HepG2 (cell line): ENCODE data around the gene CFL1. TPM values are rescaled to one million over a fixed set of nuclear protein-coding genes. Genes with fewer than 3 reads are reported as not detected.
A peak's percentile ranks its signal among the peaks of the same experiment; 100 is the strongest.

Experiments used
- ATAC-seq: fragments of 200-7000 bp; cut with Tn5 transposase; 3 replicates; pipeline ENCODE4 v1.9.1; 2020; ENCODE audit warnings: mild to moderate bottlenecking, moderate library complexity
- BruUV-seq: library from RNA; stranded (reverse); fragments of 400-500 nt; replicated peaks from 2 replicates; lab custom pipeline; 2021; lab: Mats Ljungman, UMichigan
- CTCF ChIA-PET: fragments of 300-600 bp; formaldehyde crosslinking; extraction: SDS; loops from one replicate; lab custom pipeline; 2021; ENCODE audit warnings: low total read pairs, inconsistent platforms, low intra/inter-chr PET ratio; lab: Yijun Ruan, JAX
- POLR2A ChIA-PET: fragments of 350-600 bp; sonication (Branson Sonifier 250); formaldehyde crosslinking; loops from one replicate; lab custom pipeline; 2020; ENCODE audit warnings: antibody characterized with exemption, inconsistent platforms; lab: Yijun Ruan, JAX
- DNase-seq: peaks from one replicate; pipeline ENCODE4 v3.0.0-alpha.2; 2015; ENCODE audit warnings: low spot score
- FAIRE-seq: peaks from 3 replicates; lab custom pipeline; 2011; peaks lifted over from hg19 to GRCh38; lab: Jason Lieb, UNC
- H2AFZ ChIP-seq: one replicate; pipeline ENCODE4 v1.6.1; 2011; ENCODE audit warnings: low read length, inconsistent platforms
- H3K27ac ChIP-seq: fragments of 300-600 bp; 3 replicates; pipeline ENCODE4 v1.8.0; 2011; ENCODE audit warnings: mixed run types, mild to moderate bottlenecking, mixed read lengths, low read length, inconsistent platforms; ENCODE audit not compliant: insufficient read depth; ENCODE audit errors: extremely low read length
- H3K27me3 ChIP-seq, 2 experiments: fragments of 200-600 bp in 1 of 2; 2 replicates in 1 of 2; 3 replicates in 1 of 2; pipeline versions ENCODE4 v1.6.0 to v1.8.0; 2011; ENCODE audit warnings: low read length in 2 of 2, mild to moderate bottlenecking in 2 of 2, moderate library complexity in 2 of 2, inconsistent platforms in 1 of 2; ENCODE audit not compliant: insufficient read depth in 2 of 2, control insufficient read depth in 1 of 2
- H3K36me3 ChIP-seq, 2 experiments: fragments of 200-600 bp in 1 of 2; replicated peaks in 1 of 2; 2 replicates in 1 of 2; 3 replicates in 1 of 2; pipeline versions ENCODE4 v1.5.1 to v1.8.0; 2011; ENCODE audit warnings: low read length in 2 of 2, inconsistent platforms in 1 of 2; ENCODE audit not compliant: insufficient read depth in 2 of 2, control insufficient read depth in 1 of 2
- H3K4me1 ChIP-seq: 2 replicates; pipeline ENCODE4 v1.5.1; 2012; ENCODE audit warnings: low read length, inconsistent platforms; ENCODE audit not compliant: insufficient read depth
- H3K4me2 ChIP-seq: 2 replicates; pipeline ENCODE4 v1.6.0; 2011; ENCODE audit warnings: low read depth, low read length, inconsistent platforms
- H3K4me3 ChIP-seq, 3 experiments: fragments of 200-600 bp in 1 of 3; sonication (generic), shearing (Covaris generic) in 1 of 3; replicated peaks in 1 of 3; 2 replicates each; pipeline ENCODE4 v1.5.1; 2011 to 2016; ENCODE audit warnings: low read length in 3 of 3, inconsistent platforms in 2 of 3, low read depth in 2 of 3, mild to moderate bottlenecking in 2 of 3, control low read depth in 1 of 3, mixed read lengths in 1 of 3; ENCODE audit not compliant: insufficient read depth in 1 of 3
- H3K79me2 ChIP-seq: one replicate; pipeline ENCODE4 v1.6.1; 2011; ENCODE audit warnings: low read length, inconsistent platforms; ENCODE audit not compliant: insufficient read depth
- H3K9ac ChIP-seq: 2 replicates; pipeline ENCODE4 v1.6.0; 2011; ENCODE audit warnings: mild to moderate bottlenecking, low read depth, low read length, inconsistent platforms; ENCODE audit not compliant: insufficient read depth
- H3K9me3 ChIP-seq: 2 replicates; pipeline ENCODE4 v1.5.1; 2012; ENCODE audit warnings: mild to moderate bottlenecking, low read length
- H4K20me1 ChIP-seq: 2 replicates; pipeline ENCODE4 v1.6.0; 2011; ENCODE audit warnings: inconsistent platforms, mild to moderate bottlenecking, low read length, moderate library complexity; ENCODE audit not compliant: insufficient read depth
- CSRNP1 ChIP-seq: sonication (generic); formaldehyde crosslinking; IDR thresholded peaks from 2 replicates; pipeline ENCODE4 v1.8.1; 2023; ENCODE audit warnings: mild to moderate bottlenecking, missing genetic modification reagents
- DDIT3 ChIP-seq: sonication (generic); formaldehyde crosslinking; IDR thresholded peaks from 2 replicates; pipeline ENCODE4 v1.4.0; 2020; ENCODE audit warnings: mild to moderate bottlenecking, missing genetic modification reagents
- GPN1 ChIP-seq: sonication (generic); formaldehyde crosslinking; IDR thresholded peaks from 2 replicates; pipeline ENCODE4 v1.5.1; 2020; ENCODE audit warnings: missing genetic modification reagents, borderline replicate concordance
- KLF15 ChIP-seq: sonication (generic); formaldehyde crosslinking; IDR thresholded peaks from 2 replicates; pipeline ENCODE4 v1.8.1; 2023; ENCODE audit warnings: borderline replicate concordance, mild to moderate bottlenecking, inconsistent platforms, missing genetic modification reagents, mixed read lengths
- YEATS4 ChIP-seq: sonication (generic); formaldehyde crosslinking; IDR thresholded peaks from 2 replicates; pipeline ENCODE4 v1.4.0; 2020; ENCODE audit warnings: missing genetic modification reagents, borderline replicate concordance
- ZBTB14 ChIP-seq: sonication (generic); formaldehyde crosslinking; IDR thresholded peaks from 2 replicates; pipeline ENCODE4 v1.4.0; 2020; ENCODE audit warnings: missing genetic modification reagents
- ZFP90 ChIP-seq: sonication (generic); formaldehyde crosslinking; IDR thresholded peaks from 2 replicates; pipeline ENCODE4 v1.8.0; 2022; ENCODE audit warnings: missing genetic modification reagents, mild to moderate bottlenecking, inconsistent platforms, borderline replicate concordance
- ZNF574 ChIP-seq: sonication (generic); formaldehyde crosslinking; IDR thresholded peaks from 2 replicates; pipeline ENCODE4 v1.4.0; 2020; ENCODE audit warnings: missing genetic modification reagents
- ZNF609 ChIP-seq: sonication (generic); formaldehyde crosslinking; IDR thresholded peaks from 2 replicates; pipeline ENCODE4 v1.4.0; 2020; ENCODE audit warnings: mild to moderate bottlenecking, missing genetic modification reagents, borderline replicate concordance
- ZNF652 ChIP-seq: IDR thresholded peaks from 2 replicates; pipeline ENCODE4 v1.6.1; 2016; ENCODE audit warnings: low read depth, borderline replicate concordance
- WGBS: methylation state at CpG from one replicate; pipeline ENCODE4 v1.1.6; 2017; ENCODE audit warnings: low lambda C conversion rate; 5-methylcytosine and 5-hydroxymethylcytosine counted together
- in situ Hi-C: cut with HindIII; loops from 2 replicates; pipeline ENCODE4 v1.10.0; 2017; ENCODE audit warnings: low pct_unique_long_range_greater_than_20kb; ENCODE audit not compliant: extremely low pct_ligation_motif_present
- intact Hi-C: fragments of 100-400 bp; cut with micrococcal nuclease; formaldehyde crosslinking; loops from one replicate; pipeline ENCODE4 v1.10.0; 2022; ENCODE audit not compliant: unreplicated experiment
- polyA plus RNA-seq, 8 experiments: library from polyadenylated mRNA; depleted of rRNA in 3 of 8; stranded (reverse) in 7 of 8; unstranded in 1 of 8; fragments of >200 nt; fragmentation: Illumina TruSeq in 4 of 8; extraction: Trizol in 4 of 8; gene quantifications; 2 replicates each; pipeline versions ENCODE4 v1.2.1 to v1.2.3, GENCODE V29; 2011 to 2016; ENCODE audit warnings: low read depth in 4 of 8, missing spikeins in 1 of 8, mixed read lengths in 1 of 8; ENCODE audit not compliant: insufficient read depth in 1 of 8
- total RNA-seq, 5 experiments: library from RNA; depleted of rRNA; stranded (reverse); fragments of >200 nt; fragmentation: Illumina TruSeq; extraction: Trizol; gene quantifications; 2 replicates each; pipeline ENCODE4 v1.2.3, GENCODE V29; 2016; ENCODE audit warnings: low read depth in 1 of 5

The CFL1 gene
- total and polyA plus RNA-seq, 2 of the 13 experiments (the other 11 are each of a cell fraction or from before 2014, with no cell fraction given), result 379 to 383 TPM

- no TSS peak for BruUV-seq
- in situ Hi-C loops, result loop anchor here (10.0 kb wide), 1 partner anchor 303 kb away; the partner anchor contains the start of gene LTBP3
- H3K36me3 ChIP-seq, result peaks cover 14 to 36% of the 10 kb centered on the region in 2 experiments
- ChIA-PET CTCF (no interaction called here), POLR2A (interaction anchor here (0.6 to 5.4 kb wide), 15 partner anchors 9 to 241 kb away, joined by 3 to 81 read pairs (median 6); partner anchors contain the start of genes AP5B1, CCDC85B, EFEMP2 and FIBP)
- H3K27ac ChIP-seq, result peak overlapping the region; percentile 83
- no peak overlapping the region for H2AFZ ChIP-seq
- DNase-seq (no peak), FAIRE-seq (no peak), ATAC-seq (no peak)
- H4K20me1 ChIP-seq, result peaks cover 50% of the 10 kb centered on the region
- H3K4me3 ChIP-seq, result peak overlapping the region; percentile 76 to 99 (median 93)
- peak overlapping the region; percentile 79 for H3K4me2 ChIP-seq
- no peaks in the 10 kb centered on the region; a peak in 1 of 5 replicates for H3K27me3 ChIP-seq
- WGBS, result 0% methylated on average over 10 of the region's 49 CpGs
- no peaks in the 10 kb centered on the region for H3K9me3 ChIP-seq
- peaks cover 32% of the 10 kb centered on the region for H3K79me2 ChIP-seq
- H3K9ac ChIP-seq, result peak overlapping the region; percentile 86
- intact Hi-C loops, result no loop called here
- peaks cover 65% of the 10 kb centered on the region for H3K4me1 ChIP-seq
- TF ChIP-seq ZNF574 (no peak), ZFP90 (peak; percentile 6; the same call in 1 of the 2 replicates), ZBTB14 (peak; percentile 70; the same call in 1 of the 2 replicates), CSRNP1 (CRISPR knock-in tag) (peak; percentile 15; the same call in 1 of the 2 replicates), KLF15 (0 out of 2 replicates have a peak, but pooled peaks have one; percentile 76), DDIT3 (CRISPR knock-in tag) (no peak), YEATS4 (CRISPR knock-in tag) (0 out of 2 replicates have a peak, but pooled peaks have one; percentile 30), ZNF609 (CRISPR knock-in tag) (no peak), GPN1 (CRISPR knock-in tag) (no peak), ZNF652 (CRISPR knock-in tag) (no peak)
Observed at GRCh38 chr11:65857500-65857852, 504 bp downstream of the CFL1 start.
